DOHH2 (cell line): ENCODE results near the gene ADGRL2.

Experiments
- H3F3A ChIP-seq: fragments of 200-600 bp; sonication (generic), shearing (Covaris generic); 2 replicates; pipeline ENCODE4 v1.6.0; 2016; ENCODE audit warnings: antibody characterized with exemption, mild to moderate bottlenecking; ENCODE audit not compliant: control insufficient read depth, insufficient read depth
- H3K27ac ChIP-seq: fragments of 200-600 bp; sonication (generic); 2 replicates; pipeline ENCODE4 v1.5.1; 2014; ENCODE audit warnings: low read depth, mild to moderate bottlenecking, low read length, moderate library complexity
- H3K27me3 ChIP-seq: fragments of 200-600 bp; sonication (generic); 2 replicates; pipeline ENCODE4 v1.6.1; 2014; ENCODE audit warnings: mild to moderate bottlenecking, low read length, mixed read lengths; ENCODE audit not compliant: control insufficient read depth
- H3K36me3 ChIP-seq: fragments of 200-600 bp; sonication (generic); 2 replicates; pipeline ENCODE4 v1.6.1; 2014; ENCODE audit warnings: mild to moderate bottlenecking, low read length, moderate library complexity, mixed read lengths; ENCODE audit not compliant: control insufficient read depth
- H3K4me1 ChIP-seq: fragments of 200-600 bp; sonication (generic); 2 replicates; pipeline ENCODE4 v1.6.1; 2014; ENCODE audit warnings: mild to moderate bottlenecking, low read length, mixed read lengths; ENCODE audit not compliant: control insufficient read depth
- H3K4me2 ChIP-seq: fragments of 200-600 bp; sonication (generic); 2 replicates; pipeline ENCODE4 v1.6.0; 2014; ENCODE audit warnings: mild to moderate bottlenecking, low read length, moderate library complexity
- H3K4me3 ChIP-seq: fragments of 200-600 bp; sonication (generic); 2 replicates; pipeline ENCODE4 v1.5.1; 2014; ENCODE audit warnings: mild to moderate bottlenecking, low read length, mixed read lengths
- H3K79me2 ChIP-seq: fragments of 200-600 bp; sonication (generic); 2 replicates; pipeline ENCODE4 v1.6.1; 2014; ENCODE audit warnings: mild to moderate bottlenecking, low read length, mixed read lengths; ENCODE audit not compliant: control insufficient read depth
- H3K9me2 ChIP-seq: fragments of 200-600 bp; sonication (generic); replicated peaks from 2 replicates; pipeline ENCODE4 v1.6.1; 2014; ENCODE audit warnings: mild to moderate bottlenecking, low read length, mixed read lengths; ENCODE audit not compliant: control insufficient read depth
- H3K9me3 ChIP-seq: fragments of 200-600 bp; sonication (generic); 2 replicates; pipeline ENCODE4 v1.6.1; 2014; ENCODE audit warnings: antibody characterized with exemption, low read length, mixed read lengths; ENCODE audit not compliant: control insufficient read depth, insufficient read depth
- H4K20me1 ChIP-seq: fragments of 200-600 bp; sonication (generic); 2 replicates; pipeline ENCODE4 v1.6.0; 2014; ENCODE audit warnings: low read depth, mild to moderate bottlenecking, antibody characterized with exemption, low read length, moderate library complexity; ENCODE audit not compliant: control insufficient read depth, insufficient read depth
- EZH2phosphoT487 ChIP-seq: fragments of 200-600 bp; sonication (generic); IDR thresholded peaks from 2 replicates; pipeline ENCODE4 v1.6.1; 2017; ENCODE audit warnings: borderline replicate concordance, mild to moderate bottlenecking, antibody characterized with exemption, low read length, moderate library complexity, mixed read lengths
- TF ChIP-seq, protein P1 (sequence below): fragments of 200-600 bp; sonication (generic); IDR thresholded peaks from one replicate; pipeline ENCODE4 v1.5.1; 2014; ENCODE audit warnings: antibody characterized with exemption, mild to moderate bottlenecking, low read depth, low read length; ENCODE audit not compliant: poor library complexity, severe bottlenecking

ADGRL2 gene

DNA sequence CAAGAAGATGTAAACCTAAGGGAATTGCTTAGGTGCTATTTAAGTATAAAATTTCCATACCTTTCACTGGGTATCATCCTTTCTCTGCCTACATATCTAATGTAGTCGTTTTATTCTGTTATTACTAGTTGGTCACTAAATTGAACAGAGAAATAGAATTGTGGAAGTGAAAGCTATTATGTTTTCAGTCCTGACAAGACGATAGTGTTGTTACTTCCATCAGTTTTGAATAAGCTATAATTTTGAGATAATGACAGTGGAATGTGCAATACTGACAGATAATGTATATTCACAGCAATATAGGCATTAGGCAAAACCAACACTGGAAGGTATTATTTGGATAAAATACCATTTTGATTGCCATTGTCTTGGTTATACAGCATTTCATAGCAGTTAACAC lies 181.8 kb downstream of the ADGRL2 start:
- Histone ChIP-seq H3F3A (no peaks in the 10 kb centered on the region), H3K79me2 (no peaks in the 10 kb centered on the region), H3K9me2 (no peaks in the 10 kb centered on the region), H3K27me3 (no peaks in the 10 kb centered on the region), H3K4me1 (no peaks in the 10 kb centered on the region), H3K4me3 (no peak overlapping the region), H3K9me3 (no peaks in the 10 kb centered on the region), H3K27ac (no peak overlapping the region), H3K4me2 (no peak overlapping the region), H3K36me3 (no peaks in the 10 kb centered on the region), H4K20me1 (no peaks in the 10 kb centered on the region)
- TF ChIP-seq, protein P1, sequence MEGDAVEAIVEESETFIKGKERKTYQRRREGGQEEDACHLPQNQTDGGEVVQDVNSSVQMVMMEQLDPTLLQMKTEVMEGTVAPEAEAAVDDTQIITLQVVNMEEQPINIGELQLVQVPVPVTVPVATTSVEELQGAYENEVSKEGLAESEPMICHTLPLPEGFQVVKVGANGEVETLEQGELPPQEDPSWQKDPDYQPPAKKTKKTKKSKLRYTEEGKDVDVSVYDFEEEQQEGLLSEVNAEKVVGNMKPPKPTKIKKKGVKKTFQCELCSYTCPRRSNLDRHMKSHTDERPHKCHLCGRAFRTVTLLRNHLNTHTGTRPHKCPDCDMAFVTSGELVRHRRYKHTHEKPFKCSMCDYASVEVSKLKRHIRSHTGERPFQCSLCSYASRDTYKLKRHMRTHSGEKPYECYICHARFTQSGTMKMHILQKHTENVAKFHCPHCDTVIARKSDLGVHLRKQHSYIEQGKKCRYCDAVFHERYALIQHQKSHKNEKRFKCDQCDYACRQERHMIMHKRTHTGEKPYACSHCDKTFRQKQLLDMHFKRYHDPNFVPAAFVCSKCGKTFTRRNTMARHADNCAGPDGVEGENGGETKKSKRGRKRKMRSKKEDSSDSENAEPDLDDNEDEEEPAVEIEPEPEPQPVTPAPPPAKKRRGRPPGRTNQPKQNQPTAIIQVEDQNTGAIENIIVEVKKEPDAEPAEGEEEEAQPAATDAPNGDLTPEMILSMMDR: no peak
- no peak for TF ChIP-seq EZH2phosphoT487

DNA sequence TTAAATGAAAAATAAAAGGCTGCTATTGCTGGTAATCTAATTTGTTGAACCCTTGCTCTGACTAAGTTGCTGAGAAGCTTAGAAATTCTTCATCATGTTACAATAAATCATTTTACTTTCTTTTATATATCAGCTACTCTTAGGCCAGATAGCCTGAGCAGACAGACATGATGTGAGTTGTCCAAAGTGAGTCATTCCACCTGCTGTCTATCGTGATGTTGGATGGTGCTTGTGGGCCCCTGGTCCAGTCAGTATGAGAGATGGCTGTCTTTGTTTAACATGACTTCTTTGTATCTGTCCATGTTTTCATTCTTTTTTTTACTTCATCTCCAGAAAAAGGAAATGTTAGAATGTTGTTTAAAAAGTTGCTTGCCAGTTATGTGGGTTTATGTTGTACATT lies 188.8 kb downstream of the ADGRL2 start:
- no peak overlapping the region for H3K4me2 ChIP-seq
- TF ChIP-seq EZH2phosphoT487: no peak
- TF ChIP-seq, protein P1: no peak
- no peaks in the 10 kb centered on the region for H3K9me3 ChIP-seq
- H4K20me1 ChIP-seq: no peaks in the 10 kb centered on the region
- no peaks in the 10 kb centered on the region for H3K9me2 ChIP-seq
- H3K4me1 ChIP-seq: no peaks in the 10 kb centered on the region
- no peaks in the 10 kb centered on the region for H3K79me2 ChIP-seq
- H3K27ac ChIP-seq: no peak overlapping the region
- no peak overlapping the region for H3K4me3 ChIP-seq
- H3F3A ChIP-seq: no peaks in the 10 kb centered on the region
- no peaks in the 10 kb centered on the region for H3K27me3 ChIP-seq
- H3K36me3 ChIP-seq: no peaks in the 10 kb centered on the region

DNA sequence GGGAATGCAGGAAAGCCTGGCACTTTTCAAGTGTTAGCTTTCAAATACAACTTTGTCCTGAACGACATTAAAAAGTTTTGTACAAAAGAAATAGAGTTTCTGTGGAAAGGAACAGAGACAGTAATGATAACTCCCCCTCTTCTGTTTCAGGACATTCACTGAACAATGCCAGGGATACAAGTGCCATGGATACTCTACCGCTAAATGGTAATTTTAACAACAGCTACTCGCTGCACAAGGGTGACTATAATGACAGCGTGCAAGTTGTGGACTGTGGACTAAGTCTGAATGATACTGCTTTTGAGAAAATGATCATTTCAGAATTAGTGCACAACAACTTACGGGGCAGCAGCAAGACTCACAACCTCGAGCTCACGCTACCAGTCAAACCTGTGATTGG lies 189.5 kb downstream of the ADGRL2 start:
- no peaks in the 10 kb centered on the region for H3K79me2 ChIP-seq
- no peaks in the 10 kb centered on the region for H3F3A ChIP-seq
- no peak overlapping the region for H3K4me2 ChIP-seq
- H3K9me3 ChIP-seq: no peaks in the 10 kb centered on the region
- H4K20me1 ChIP-seq: no peaks in the 10 kb centered on the region
- no peak overlapping the region for H3K4me3 ChIP-seq
- H3K27ac ChIP-seq: no peak overlapping the region
- TF ChIP-seq EZH2phosphoT487: no peak
- TF ChIP-seq, protein P1: no peak
- H3K4me1 ChIP-seq: no peaks in the 10 kb centered on the region
- H3K36me3 ChIP-seq: no peaks in the 10 kb centered on the region
- H3K9me2 ChIP-seq: no peaks in the 10 kb centered on the region
- no peaks in the 10 kb centered on the region for H3K27me3 ChIP-seq

DNA sequence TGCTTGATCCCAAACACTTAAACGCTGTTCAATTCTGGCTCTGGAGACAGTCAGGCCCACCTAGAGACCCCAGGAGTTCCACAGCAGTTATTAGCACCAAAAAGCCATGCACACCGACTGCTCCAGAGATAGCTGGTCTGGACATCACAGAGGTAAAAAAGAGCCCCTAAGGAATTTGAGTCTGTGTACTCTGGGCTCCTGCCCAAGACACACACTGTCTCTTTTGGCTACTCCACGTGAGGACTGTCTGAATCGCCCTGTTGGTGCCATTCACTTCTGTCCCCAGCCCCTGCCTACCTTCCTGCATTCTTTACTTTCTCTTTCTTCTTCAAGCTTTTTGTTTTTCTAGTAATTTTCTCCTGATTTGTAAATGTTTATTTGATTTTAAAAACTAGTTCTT lies 197.4 kb downstream of the ADGRL2 start:
- no peak overlapping the region for H3K27ac ChIP-seq
- no peaks in the 10 kb centered on the region for H3K4me1 ChIP-seq
- no peaks in the 10 kb centered on the region for H4K20me1 ChIP-seq
- H3K27me3 ChIP-seq: no peaks in the 10 kb centered on the region
- no peak for TF ChIP-seq EZH2phosphoT487
- TF ChIP-seq, protein P1: no peak
- no peaks in the 10 kb centered on the region for H3K9me3 ChIP-seq
- no peaks in the 10 kb centered on the region for H3K36me3 ChIP-seq
- H3F3A ChIP-seq: no peaks in the 10 kb centered on the region
- H3K9me2 ChIP-seq: no peaks in the 10 kb centered on the region
- no peaks in the 10 kb centered on the region for H3K79me2 ChIP-seq
- no peak overlapping the region for H3K4me2 ChIP-seq
- no peak overlapping the region for H3K4me3 ChIP-seq
